CD4-positive, alpha-beta T cell treated with Interleukin-17A for 1 hour (primary cell): ENCODE data around the gene HOXD8.

Experiments used
- DNase-seq: peaks from one replicate; pipeline ENCODE4 v3.0.0-alpha.2; 2020

Gene HOXD8

GRCh38 chr2:176148751-176149421 is 19.4 kb downstream of the HOXD8 start:
- no peak for DNase-seq

- DNase-seq, result no peak
These were observed 20.0 kb downstream of the HOXD8 start for GRCh38 chr2:176149481-176149938.

GRCh38 chr2:176149939-176150583 is 20.6 kb downstream of the HOXD8 start:
- no peak for DNase-seq

GRCh38 chr2:176150584-176151441 is 21.3 kb downstream of the HOXD8 start:
- DNase-seq, result no peak

- DNase-seq, result no peak
These were observed 22.2 kb downstream of the HOXD8 start, which contains the start of gene HOXD4 for GRCh38 chr2:176151442-176152287. Gene HOXD4 (plus strand): TSS chr2:176151550. CDS start chr2:176151634, 84 bp downstream.

GRCh38 chr2:176152350-176153181 is 23.1 kb downstream of the HOXD8 start:
- no peak for DNase-seq

GRCh38 chr2:176154576-176155252 is 25.2 kb downstream of the HOXD8 start:
- no peak for DNase-seq

- no peak for DNase-seq
These were observed 26.0 kb downstream of the HOXD8 start for GRCh38 chr2:176155356-176156044.

GRCh38 chr2:176156301-176156806 is 26.8 kb downstream of the HOXD8 start:
- DNase-seq, result no peak

- no peak for DNase-seq
These were observed 27.4 kb downstream of the HOXD8 start, which contains the start of gene HOXD3 for GRCh38 chr2:176156807-176157498. Gene HOXD3 (plus strand): TSS chr2:176157307. CDS start chr2:176169115, 11,808 bp downstream.

- no peak for DNase-seq
These were observed 28.1 kb downstream of the HOXD8 start for GRCh38 chr2:176157499-176158185.

GRCh38 chr2:176158186-176158591 is 28.7 kb downstream of the HOXD8 start:
- DNase-seq, result no peak

GRCh38 chr2:176158855-176159662 is 29.6 kb downstream of the HOXD8 start:
- no peak for DNase-seq

GRCh38 chr2:176159663-176160250 is 30.3 kb downstream of the HOXD8 start:
- no peak for DNase-seq

- no peak for DNase-seq
These were observed 30.9 kb downstream of the HOXD8 start for GRCh38 chr2:176160251-176160985.

GRCh38 chr2:176160986-176161824 is 31.7 kb downstream of the HOXD8 start:
- no peak for DNase-seq
